Measurements from ENCODE around the gene VSNL1.
A peak's percentile ranks its signal among the peaks of the same experiment; 100 is the strongest.

The VSNL1 gene

DNA sequence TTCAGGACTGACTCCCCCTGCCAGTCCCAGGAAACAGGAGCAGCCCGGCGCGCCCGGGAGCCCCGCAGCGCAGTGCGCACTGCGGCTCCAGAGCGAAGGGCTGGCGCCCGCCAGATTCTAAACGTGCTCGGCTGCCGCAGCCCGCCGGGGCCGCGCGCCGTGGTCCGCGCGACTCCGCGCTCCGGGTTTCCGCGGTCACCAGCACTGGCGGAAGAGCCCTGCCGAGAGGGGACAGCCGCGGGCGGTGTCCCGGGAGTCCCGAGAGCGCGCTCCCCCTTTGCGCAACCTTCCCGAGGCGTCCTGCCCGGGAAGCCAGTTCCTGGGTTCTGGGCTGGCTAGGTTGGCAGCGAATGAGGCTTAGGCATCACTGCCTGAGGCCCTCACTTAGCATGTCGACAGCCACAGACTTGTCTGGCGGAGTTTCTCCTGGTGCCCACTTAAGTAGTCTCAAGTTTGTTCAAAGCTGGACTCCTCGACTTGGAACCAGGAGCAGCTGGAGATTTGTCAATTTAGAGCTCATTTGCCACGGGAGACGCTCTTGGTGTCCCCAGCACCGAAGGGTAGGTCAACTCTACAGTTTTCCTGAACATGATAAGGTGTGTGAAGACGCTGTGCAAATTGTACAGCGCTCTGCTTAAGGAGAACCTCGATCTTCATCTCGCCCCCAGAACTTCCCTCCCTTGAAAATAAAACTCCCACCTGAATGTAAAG is 1.5 kb upstream of the VSNL1 start:
- peak; percentile 49 for DNase-seq
- no peaks in the 10 kb centered on the region for H3K27me3 ChIP-seq (replicated peaks)
- TF ChIP-seq, protein P1, sequence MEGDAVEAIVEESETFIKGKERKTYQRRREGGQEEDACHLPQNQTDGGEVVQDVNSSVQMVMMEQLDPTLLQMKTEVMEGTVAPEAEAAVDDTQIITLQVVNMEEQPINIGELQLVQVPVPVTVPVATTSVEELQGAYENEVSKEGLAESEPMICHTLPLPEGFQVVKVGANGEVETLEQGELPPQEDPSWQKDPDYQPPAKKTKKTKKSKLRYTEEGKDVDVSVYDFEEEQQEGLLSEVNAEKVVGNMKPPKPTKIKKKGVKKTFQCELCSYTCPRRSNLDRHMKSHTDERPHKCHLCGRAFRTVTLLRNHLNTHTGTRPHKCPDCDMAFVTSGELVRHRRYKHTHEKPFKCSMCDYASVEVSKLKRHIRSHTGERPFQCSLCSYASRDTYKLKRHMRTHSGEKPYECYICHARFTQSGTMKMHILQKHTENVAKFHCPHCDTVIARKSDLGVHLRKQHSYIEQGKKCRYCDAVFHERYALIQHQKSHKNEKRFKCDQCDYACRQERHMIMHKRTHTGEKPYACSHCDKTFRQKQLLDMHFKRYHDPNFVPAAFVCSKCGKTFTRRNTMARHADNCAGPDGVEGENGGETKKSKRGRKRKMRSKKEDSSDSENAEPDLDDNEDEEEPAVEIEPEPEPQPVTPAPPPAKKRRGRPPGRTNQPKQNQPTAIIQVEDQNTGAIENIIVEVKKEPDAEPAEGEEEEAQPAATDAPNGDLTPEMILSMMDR (IDR thresholded peaks at IDR 0.05; ENCODE audit: low read depth, low read length, missing control alignments), result no peak
- in situ Hi-C loops (cut with HindIII; ENCODE audit: low pct_ligation_motif_present, low sequenced_read_pairs), result no loop called here
- H3K27ac ChIP-seq, result no peak overlapping the region
- no peaks in the 10 kb centered on the region for H3K36me3 ChIP-seq (replicated peaks)
- H3K4me3 ChIP-seq (ENCODE audit: low read depth, low read length), result peak overlapping the region; percentile 77

DNA sequence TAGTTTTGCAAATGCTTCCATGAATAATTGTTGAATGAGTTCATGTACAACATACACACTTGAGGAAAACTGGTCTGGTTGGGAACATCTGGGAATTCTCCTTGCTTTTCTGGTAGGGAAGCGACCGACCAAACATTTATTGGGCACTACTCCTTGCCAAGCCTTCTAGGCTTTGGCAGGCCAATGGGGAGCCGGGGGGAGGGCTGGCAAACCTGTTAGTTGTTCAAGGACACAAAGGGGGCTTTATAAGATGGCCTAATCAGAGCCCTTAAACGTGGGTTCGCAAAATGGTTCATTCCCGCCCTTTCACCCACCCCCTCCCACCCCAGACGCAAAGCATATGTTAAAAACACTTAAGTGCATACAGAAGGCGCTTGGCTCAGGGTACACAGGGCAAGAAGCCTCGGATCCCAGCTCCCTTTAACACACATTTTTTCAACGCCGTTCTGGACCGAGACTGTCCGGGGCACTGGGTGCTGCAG is 844 bp upstream of the VSNL1 start:
- peak overlapping the region; percentile 77 for H3K4me3 ChIP-seq (ENCODE audit: low read depth, low read length)
- no peak for DNase-seq
- TF ChIP-seq, protein P1 (IDR thresholded peaks at IDR 0.05; ENCODE audit: low read depth, low read length, missing control alignments), result no peak
- no peaks in the 10 kb centered on the region for H3K36me3 ChIP-seq (replicated peaks)
- H3K27me3 ChIP-seq (replicated peaks), result no peaks in the 10 kb centered on the region
- H3K27ac ChIP-seq, result no peak overlapping the region
- in situ Hi-C loops (cut with HindIII; ENCODE audit: low pct_ligation_motif_present, low sequenced_read_pairs), result no loop called here

DNA sequence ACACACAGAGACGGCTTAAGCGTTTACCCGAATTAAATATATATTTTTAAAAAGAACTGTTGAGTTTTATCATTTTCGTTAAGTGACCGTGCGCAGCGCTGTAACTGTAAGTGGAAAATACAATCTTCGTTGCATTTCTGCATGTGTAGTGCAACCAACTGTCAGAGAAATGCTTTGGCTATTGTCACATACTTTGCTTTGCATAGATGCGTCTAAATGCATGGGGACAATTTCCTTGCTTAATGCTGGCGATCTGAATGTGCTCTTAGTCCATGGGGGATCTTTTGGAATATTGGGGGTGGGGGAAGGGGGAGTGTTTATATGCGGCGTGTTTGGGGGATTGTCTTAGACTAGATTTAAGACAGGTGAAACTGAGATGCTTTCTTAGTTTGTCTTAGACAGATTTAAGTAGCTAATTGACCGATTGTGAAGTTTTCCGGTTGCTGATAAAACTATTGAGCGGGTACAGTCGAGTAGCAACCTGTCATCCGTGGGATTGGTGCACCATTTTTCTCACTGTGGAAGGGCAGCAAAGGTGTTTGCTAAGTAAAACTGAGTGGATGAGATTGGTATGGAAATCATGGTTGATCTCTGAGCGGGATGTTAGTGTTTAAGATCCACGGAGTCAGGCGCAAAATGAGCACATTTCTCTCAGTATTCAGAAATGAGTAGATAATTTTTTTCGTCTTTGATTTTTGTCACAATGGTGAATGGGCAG is 476 bp downstream of the VSNL1 start:
- Histone ChIP-seq H3K36me3 (replicated peaks) (no peaks in the 10 kb centered on the region), H3K27me3 (replicated peaks) (no peaks in the 10 kb centered on the region), H3K4me3 (ENCODE audit: low read depth, low read length) (peak overlapping the region; percentile 77), H3K27ac (no peak overlapping the region)
- in situ Hi-C loops (cut with HindIII; ENCODE audit: low pct_ligation_motif_present, low sequenced_read_pairs), result no loop called here
- TF ChIP-seq, protein P1 (IDR thresholded peaks at IDR 0.05; ENCODE audit: low read depth, low read length, missing control alignments), result no peak
- no peak for DNase-seq

DNA sequence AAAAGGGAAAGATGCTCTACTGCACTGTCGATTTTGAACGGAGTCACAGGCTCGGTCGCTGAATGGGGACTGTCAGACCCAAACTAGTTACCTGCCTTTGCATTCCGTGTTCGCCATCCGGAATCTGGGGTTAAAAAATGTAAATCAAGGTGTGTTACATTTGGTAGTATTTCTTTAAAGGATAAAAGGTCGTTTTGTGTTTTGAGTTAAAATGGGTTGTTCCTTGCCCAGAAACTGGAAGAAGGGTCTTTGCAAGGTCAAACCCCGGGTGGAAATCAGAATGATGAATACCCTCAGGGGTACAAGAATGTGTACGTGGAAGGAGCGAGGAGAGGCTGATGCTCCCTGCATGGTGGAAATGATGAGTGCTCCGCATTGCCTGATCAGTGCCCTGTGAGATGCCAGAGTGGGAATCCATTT is 1.0 kb downstream of the VSNL1 start:
- Histone ChIP-seq H3K27me3 (replicated peaks) (no peaks in the 10 kb centered on the region), H3K27ac (no peak overlapping the region), H3K4me3 (ENCODE audit: low read depth, low read length) (peak overlapping the region; percentile 77), H3K36me3 (replicated peaks) (no peaks in the 10 kb centered on the region)
- TF ChIP-seq, protein P1 (IDR thresholded peaks at IDR 0.05; ENCODE audit: low read depth, low read length, missing control alignments), result no peak
- in situ Hi-C loops (cut with HindIII; ENCODE audit: low pct_ligation_motif_present, low sequenced_read_pairs), result no loop called here
- DNase-seq, result no peak

DNA sequence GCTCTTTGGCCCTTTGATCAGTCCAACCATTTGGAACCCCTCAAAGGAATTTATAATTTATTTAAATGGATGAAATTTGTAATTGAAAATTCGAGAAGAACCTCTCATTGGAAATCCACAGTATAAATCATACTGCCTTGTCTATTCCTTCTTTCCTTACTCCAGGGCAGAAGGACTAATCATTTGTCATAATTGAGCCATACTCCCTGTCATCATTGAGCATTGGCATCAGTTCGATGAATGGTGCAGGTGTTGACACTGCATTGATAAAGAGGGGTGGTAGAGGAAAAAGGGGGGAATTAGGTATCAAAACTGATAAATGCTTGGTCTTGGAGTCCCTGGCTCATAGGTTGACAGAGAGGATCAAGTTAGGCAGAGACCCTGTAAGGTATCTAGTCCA is 2.0 kb downstream of the VSNL1 start:
- in situ Hi-C loops (cut with HindIII; ENCODE audit: low pct_ligation_motif_present, low sequenced_read_pairs), result no loop called here
- H3K27me3 ChIP-seq (replicated peaks), result no peaks in the 10 kb centered on the region
- TF ChIP-seq, protein P1 (IDR thresholded peaks at IDR 0.05; ENCODE audit: low read depth, low read length, missing control alignments), result no peak

More for the DNA sequence above, 2.0 kb downstream of the VSNL1 start:
- Histone ChIP-seq H3K27ac (no peak overlapping the region), H3K4me3 (ENCODE audit: low read depth, low read length) (no peak overlapping the region), H3K36me3 (replicated peaks) (no peaks in the 10 kb centered on the region)
- DNase-seq, result no peak

Data from brain microvascular endothelial cell (primary cell).